HL-60 (cell line): ENCODE results near the gene COX7A2L.
"Not testable (repeated sequence)": the region's sequence is repeated elsewhere in the genome, so short reads cannot be mapped to it uniquely, and the experiment has no call there.

Experiments
- DNase-seq, 2 experiments: peaks; one replicate each; pipeline ENCODE4 v3.0.0-alpha.2; 2010 to 2020; ENCODE audit warnings: low read depth in 1 of 2, low spot score in 1 of 2
- H3K27ac ChIP-seq: fragments of 250-450 bp; sonication (Bioruptor Pico); replicated peaks from 2 replicates; pipeline ENCODE4 v1.5.1; 2020; ENCODE audit warnings: mild to moderate bottlenecking, moderate library complexity
- H3K27me3 ChIP-seq: fragments of 250-450 bp; sonication (Bioruptor Pico); 2 replicates; pipeline ENCODE4 v1.5.1; 2021; ENCODE audit warnings: mild to moderate bottlenecking, moderate library complexity; ENCODE audit not compliant: insufficient read depth, poor library complexity, severe bottlenecking
- H3K4me3 ChIP-seq: replicated peaks from 2 replicates; pipeline ENCODE4 v1.5.1; 2011; ENCODE audit warnings: mild to moderate bottlenecking, control low read depth, low read length; ENCODE audit not compliant: insufficient read depth
- CTCF ChIP-seq: IDR thresholded peaks from one replicate; pipeline ENCODE4 v1.5.1; 2011; ENCODE audit warnings: low read length, control low read depth, inconsistent platforms; ENCODE audit not compliant: insufficient read depth
- GABPA ChIP-seq: IDR thresholded peaks from 2 replicates; pipeline ENCODE4 v1.6.1; 2012; ENCODE audit warnings: low read depth
- POLR2AphosphoS5 ChIP-seq: IDR thresholded peaks from 2 replicates; pipeline ENCODE4 v1.6.1; 2012; ENCODE audit warnings: low read depth
- REST ChIP-seq: IDR thresholded peaks from 2 replicates; pipeline ENCODE4 v1.6.1; 2012; ENCODE audit warnings: low read depth; ENCODE audit not compliant: insufficient replicate concordance
- SPI1 ChIP-seq: IDR thresholded peaks from 2 replicates; pipeline ENCODE4 v1.6.1; 2012; ENCODE audit warnings: low read depth, mild to moderate bottlenecking, borderline replicate concordance

Gene COX7A2L

DNA sequence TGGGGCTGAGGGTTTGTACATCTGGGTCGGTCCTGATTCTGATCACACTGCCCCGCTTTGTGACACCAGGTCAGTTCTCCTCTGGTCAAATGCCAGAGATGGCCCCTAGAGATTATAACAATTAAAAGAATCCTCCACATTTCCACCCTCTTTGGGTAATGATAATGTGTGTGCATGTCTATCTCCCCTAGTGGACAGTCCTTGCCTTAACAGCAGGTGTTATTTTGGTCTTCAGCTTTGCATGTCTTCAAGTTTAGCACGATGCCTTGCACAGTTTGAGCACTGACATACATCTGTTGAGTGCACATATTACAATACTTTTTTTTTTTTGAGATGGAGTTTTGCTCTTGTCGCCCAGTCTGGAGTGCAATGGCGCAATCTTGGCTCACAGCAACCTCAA is 25.7 kb upstream of the COX7A2L start:
- no peak overlapping the region for H3K4me3 ChIP-seq
- no peak overlapping the region for H3K27ac ChIP-seq
- TF ChIP-seq REST (no peak), CTCF (peak; percentile 61)
- no peak for DNase-seq
- no peaks in the 10 kb centered on the region for H3K27me3 ChIP-seq

- Histone ChIP-seq H3K27ac (no peak overlapping the region), H3K27me3 (no peaks in the 10 kb centered on the region), H3K4me3 (no peak overlapping the region)
- no peak for TF ChIP-seq SPI1
- TF ChIP-seq REST, result no peak
- no peak for TF ChIP-seq CTCF
- no peak for TF ChIP-seq GABPA
- no peak for TF ChIP-seq POLR2AphosphoS5
- DNase-seq, result no peak
Observed at GRCh38 chr2:42385225-42385624, 24.2 kb upstream of the COX7A2L start.

GRCh38 chr2:42383855-42384530 is 23.0 kb upstream of the COX7A2L start:
- Histone ChIP-seq H3K27ac (no peak overlapping the region), H3K4me3 (no peak overlapping the region), H3K27me3 (no peaks in the 10 kb centered on the region)
- TF ChIP-seq REST, result no peak
- no peak for DNase-seq

GRCh38 chr2:42382144-42382543 is 21.1 kb upstream of the COX7A2L start:
- Histone ChIP-seq H3K27me3 (no peaks in the 10 kb centered on the region), H3K27ac (no peak overlapping the region), H3K4me3 (no peak overlapping the region)
- no peak for DNase-seq
- TF ChIP-seq SPI1 (no peak), GABPA (no peak), REST (no peak), CTCF (no peak), POLR2AphosphoS5 (no peak)

DNA sequence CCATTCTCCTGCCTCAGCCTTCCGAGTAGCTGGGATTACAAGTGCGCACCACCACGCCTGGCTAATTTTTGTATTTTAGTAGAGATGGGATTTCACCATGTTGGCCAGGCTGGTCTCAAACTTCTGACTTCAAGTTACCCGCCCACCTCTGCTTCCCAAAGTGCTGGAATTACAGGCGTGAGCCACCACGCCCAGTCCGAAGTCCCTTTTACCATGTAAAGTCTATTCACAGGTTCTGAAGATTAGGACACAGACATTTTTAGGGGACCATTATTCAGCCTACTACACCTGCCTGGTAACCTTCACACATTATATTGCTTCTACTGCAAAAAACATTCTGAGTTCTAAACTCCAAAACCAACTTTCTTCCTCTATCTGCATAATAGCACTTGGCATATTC is 19.0 kb upstream of the COX7A2L start:
- DNase-seq, H3K4me3 ChIP-seq, H3K27me3 ChIP-seq, H3K27ac ChIP-seq: not testable (repeated sequence)
